Measurements from ENCODE around the gene MIB2. TPM values are rescaled to one million over a fixed set of nuclear protein-coding genes. Genes with fewer than 3 reads are reported as not detected.

The MIB2 gene
- total and polyA plus RNA-seq, 2 of the 4 experiments (the other 2 are of a cell fraction): 17.2 to 47.8 TPM

DNA sequence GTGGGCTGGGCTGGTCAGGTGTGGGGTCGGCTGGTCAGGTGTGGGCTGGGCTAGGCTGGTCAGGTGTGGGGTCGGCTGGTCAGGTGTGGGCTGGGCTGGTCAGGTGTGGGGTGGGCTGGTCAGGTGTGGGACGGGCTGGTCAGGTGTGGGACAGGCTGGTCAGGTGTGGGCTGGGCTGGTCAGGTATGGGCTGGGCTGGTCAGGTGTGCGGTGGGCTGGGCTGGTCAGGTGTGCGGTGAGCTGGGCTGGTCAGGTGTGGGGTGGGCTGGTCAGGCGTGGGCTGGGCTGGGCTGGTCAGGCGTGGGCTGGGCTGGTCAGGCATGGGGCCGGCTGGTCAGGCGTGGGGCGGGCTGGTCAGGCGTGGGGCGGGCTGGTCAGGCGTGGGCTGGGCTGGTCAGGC, 9.1 kb upstream of the MIB2 start:
- Histone ChIP-seq H3K4me1 (ENCODE audit: control insufficient read depth, insufficient read depth, low read length) (no peaks in the 10 kb centered on the region), H2AK9ac (replicated peaks; ENCODE audit: low read depth, low read length, poor library complexity) (no peak overlapping the region), H2AK5ac (ENCODE audit: low read depth, low read length) (no peak overlapping the region), H3K56ac (ENCODE audit: extremely low read depth, insufficient read depth, low read length) (no peak overlapping the region), H3K36me3 (ENCODE audit: control insufficient read depth, insufficient read depth, low read length) (no peaks in the 10 kb centered on the region), H3K18ac (ENCODE audit: low read depth, low read length) (no peak overlapping the region), H2BK15ac (ENCODE audit: low read depth, low read length) (no peak overlapping the region), H4K5ac (ENCODE audit: low read depth, low read length) (no peak overlapping the region), H3K23ac (ENCODE audit: low read depth, low read length) (no peak overlapping the region), H3K27me3 (ENCODE audit: control insufficient read depth, insufficient read depth, low read length) (no peaks in the 10 kb centered on the region), H2BK5ac (ENCODE audit: low read depth, low read length, poor library complexity, severe bottlenecking) (no peak overlapping the region), H3K4me2 (ENCODE audit: low read depth, low read length) (no peak overlapping the region), H2BK20ac (ENCODE audit: low read depth, low read length) (no peak overlapping the region), H4K8ac (ENCODE audit: low read depth in 2 of 2, low read length in 2 of 2) (no peak overlapping the region), H4K20me1 (ENCODE audit: insufficient read depth, low read length) (no peaks in the 10 kb centered on the region), H3K9me1 (ENCODE audit: insufficient read depth, low read length) (no peaks in the 10 kb centered on the region), H3K4me3 (ENCODE audit: insufficient read depth, low read depth, low read length) (no peak overlapping the region), H3K9me3 (ENCODE audit: control insufficient read depth, insufficient read depth, low read length) (no peaks in the 10 kb centered on the region), H3K9ac (ENCODE audit: low read depth, low read length) (no peak overlapping the region), H2BK120ac (ENCODE audit: low read depth, low read length) (no peak overlapping the region), H4K91ac (ENCODE audit: insufficient read depth, low read depth, low read length) (no peak overlapping the region), H3K14ac (replicated peaks; ENCODE audit: low read depth, low read length) (no peak overlapping the region), H2AFZ (replicated peaks; ENCODE audit: low read length, poor library complexity) (no peak overlapping the region), H3K27ac (ENCODE audit: insufficient read depth, low read length) (no peak overlapping the region), H3K79me1 (ENCODE audit: low read depth in 1 of 2, low read length in 2 of 2) (0 out of 4 replicates have a peak, but pooled peaks cover 0 to 3% of the 10 kb centered on the region in 2 experiments), H3K4ac (ENCODE audit: low read depth, low read length) (no peak overlapping the region)
- dilution Hi-C loops (cut with HindIII; ENCODE audit: low sequenced_read_pairs, unreplicated experiment) (no loop called here), in situ Hi-C loops (cut with MboI; ENCODE audit: low sequenced_read_pairs) (no loop called here), intact Hi-C loops (cut with micrococcal nuclease) (no loop called here)
- no peak for TF ChIP-seq POLR2A (IDR thresholded peaks at IDR 0.05; ENCODE audit: low read depth, low read length)
- TF ChIP-seq, protein P1, sequence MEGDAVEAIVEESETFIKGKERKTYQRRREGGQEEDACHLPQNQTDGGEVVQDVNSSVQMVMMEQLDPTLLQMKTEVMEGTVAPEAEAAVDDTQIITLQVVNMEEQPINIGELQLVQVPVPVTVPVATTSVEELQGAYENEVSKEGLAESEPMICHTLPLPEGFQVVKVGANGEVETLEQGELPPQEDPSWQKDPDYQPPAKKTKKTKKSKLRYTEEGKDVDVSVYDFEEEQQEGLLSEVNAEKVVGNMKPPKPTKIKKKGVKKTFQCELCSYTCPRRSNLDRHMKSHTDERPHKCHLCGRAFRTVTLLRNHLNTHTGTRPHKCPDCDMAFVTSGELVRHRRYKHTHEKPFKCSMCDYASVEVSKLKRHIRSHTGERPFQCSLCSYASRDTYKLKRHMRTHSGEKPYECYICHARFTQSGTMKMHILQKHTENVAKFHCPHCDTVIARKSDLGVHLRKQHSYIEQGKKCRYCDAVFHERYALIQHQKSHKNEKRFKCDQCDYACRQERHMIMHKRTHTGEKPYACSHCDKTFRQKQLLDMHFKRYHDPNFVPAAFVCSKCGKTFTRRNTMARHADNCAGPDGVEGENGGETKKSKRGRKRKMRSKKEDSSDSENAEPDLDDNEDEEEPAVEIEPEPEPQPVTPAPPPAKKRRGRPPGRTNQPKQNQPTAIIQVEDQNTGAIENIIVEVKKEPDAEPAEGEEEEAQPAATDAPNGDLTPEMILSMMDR (conservative IDR thresholded peaks at IDR 0.05; ENCODE audit: low read depth, low read length): no peak
- no peak for TF ChIP-seq MAZ (IDR thresholded peaks at IDR 0.05; ENCODE audit: borderline replicate concordance, low read depth, low read length)
- no peak for TF ChIP-seq CEBPB (IDR thresholded peaks at IDR 0.05; ENCODE audit: low read depth, low read length)
- no peak for TF ChIP-seq MAFK (IDR thresholded peaks at IDR 0.05; ENCODE audit: low read depth, low read length)
- no peak for TF ChIP-seq MXI1 (IDR thresholded peaks at IDR 0.05; ENCODE audit: borderline replicate concordance, low read depth, low read length)
- TF ChIP-seq, protein P2, sequence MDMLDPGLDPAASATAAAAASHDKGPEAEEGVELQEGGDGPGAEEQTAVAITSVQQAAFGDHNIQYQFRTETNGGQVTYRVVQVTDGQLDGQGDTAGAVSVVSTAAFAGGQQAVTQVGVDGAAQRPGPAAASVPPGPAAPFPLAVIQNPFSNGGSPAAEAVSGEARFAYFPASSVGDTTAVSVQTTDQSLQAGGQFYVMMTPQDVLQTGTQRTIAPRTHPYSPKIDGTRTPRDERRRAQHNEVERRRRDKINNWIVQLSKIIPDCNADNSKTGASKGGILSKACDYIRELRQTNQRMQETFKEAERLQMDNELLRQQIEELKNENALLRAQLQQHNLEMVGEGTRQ (IDR thresholded peaks at IDR 0.05; ENCODE audit: low read depth, low read length): no peak
- no peak for TF ChIP-seq NFE2L2 (IDR thresholded peaks at IDR 0.05; ENCODE audit: low read depth, low read length)
- no peak for TF ChIP-seq RFX5 (IDR thresholded peaks at IDR 0.05; ENCODE audit: low read depth, low read length)
- TF ChIP-seq BHLHE40 (IDR thresholded peaks at IDR 0.05; ENCODE audit: low read depth, low read length): no peak
- TF ChIP-seq SMC3 (IDR thresholded peaks at IDR 0.05; ENCODE audit: low read depth, low read length): no peak
- TF ChIP-seq ELK1 (IDR thresholded peaks at IDR 0.05; ENCODE audit: borderline replicate concordance, low read depth, low read length): no peak
- TF ChIP-seq RAD21 (IDR thresholded peaks at IDR 0.05; ENCODE audit: low read length): no peak
- TF ChIP-seq CHD1 (IDR thresholded peaks at IDR 0.05; ENCODE audit: low read depth, low read length): no peak
- CTCF ChIA-PET: no interaction called here
- POLR2A ChIA-PET (ENCODE audit: unreplicated experiment): no interaction called here
- 79% methylated on average over 8 of the region's 13 CpGs; no CpG with 5 or more reads in 1 of the 2 experiments for WGBS, 2 experiments (ENCODE audit: extremely low coverage in 2 of 2, insufficient read length in 1 of 2)
- no peak for DNase-seq
- no peak for ATAC-seq (ENCODE audit: low read depth)
- no TSS peak for BruUV-seq (replicated peaks)
